ENCODE measurements around the gene PDCD7.
"Not testable (repeated sequence)": the region's sequence is repeated elsewhere in the genome, so short reads cannot be mapped to it uniquely, and the experiment has no call there.

PDCD7 gene, protein sequence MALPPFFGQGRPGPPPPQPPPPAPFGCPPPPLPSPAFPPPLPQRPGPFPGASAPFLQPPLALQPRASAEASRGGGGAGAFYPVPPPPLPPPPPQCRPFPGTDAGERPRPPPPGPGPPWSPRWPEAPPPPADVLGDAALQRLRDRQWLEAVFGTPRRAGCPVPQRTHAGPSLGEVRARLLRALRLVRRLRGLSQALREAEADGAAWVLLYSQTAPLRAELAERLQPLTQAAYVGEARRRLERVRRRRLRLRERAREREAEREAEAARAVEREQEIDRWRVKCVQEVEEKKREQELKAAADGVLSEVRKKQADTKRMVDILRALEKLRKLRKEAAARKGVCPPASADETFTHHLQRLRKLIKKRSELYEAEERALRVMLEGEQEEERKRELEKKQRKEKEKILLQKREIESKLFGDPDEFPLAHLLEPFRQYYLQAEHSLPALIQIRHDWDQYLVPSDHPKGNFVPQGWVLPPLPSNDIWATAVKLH

GRCh38 chr15:65133548-65134200, at the start of gene PDCD7:
PDCD7 (minus strand) TSS chr15:65133808; CDS start chr15:65133781, 27 bp downstream.
- Histone ChIP-seq H3K4me3 (ENCODE audit: low read depth, low read length) (peak within 1 kb of the TSS; percentile 80), H3K9me3 (ENCODE audit: severe bottlenecking) (peaks cover 8% of the 10 kb centered on the region), H3K27me3 (ENCODE audit: insufficient read depth, low read depth, severe bottlenecking) (no peaks in the 10 kb centered on the region), H3K36me3 (peaks cover 27% of the 10 kb centered on the region), H3K27ac (peak within 1 kb of the TSS; percentile 87)
- peak; percentile 88 for DNase-seq
- TF ChIP-seq, protein P1, sequence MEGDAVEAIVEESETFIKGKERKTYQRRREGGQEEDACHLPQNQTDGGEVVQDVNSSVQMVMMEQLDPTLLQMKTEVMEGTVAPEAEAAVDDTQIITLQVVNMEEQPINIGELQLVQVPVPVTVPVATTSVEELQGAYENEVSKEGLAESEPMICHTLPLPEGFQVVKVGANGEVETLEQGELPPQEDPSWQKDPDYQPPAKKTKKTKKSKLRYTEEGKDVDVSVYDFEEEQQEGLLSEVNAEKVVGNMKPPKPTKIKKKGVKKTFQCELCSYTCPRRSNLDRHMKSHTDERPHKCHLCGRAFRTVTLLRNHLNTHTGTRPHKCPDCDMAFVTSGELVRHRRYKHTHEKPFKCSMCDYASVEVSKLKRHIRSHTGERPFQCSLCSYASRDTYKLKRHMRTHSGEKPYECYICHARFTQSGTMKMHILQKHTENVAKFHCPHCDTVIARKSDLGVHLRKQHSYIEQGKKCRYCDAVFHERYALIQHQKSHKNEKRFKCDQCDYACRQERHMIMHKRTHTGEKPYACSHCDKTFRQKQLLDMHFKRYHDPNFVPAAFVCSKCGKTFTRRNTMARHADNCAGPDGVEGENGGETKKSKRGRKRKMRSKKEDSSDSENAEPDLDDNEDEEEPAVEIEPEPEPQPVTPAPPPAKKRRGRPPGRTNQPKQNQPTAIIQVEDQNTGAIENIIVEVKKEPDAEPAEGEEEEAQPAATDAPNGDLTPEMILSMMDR (IDR thresholded peaks at IDR 0.05; ENCODE audit: low read depth, low read length): no peak

DNA sequence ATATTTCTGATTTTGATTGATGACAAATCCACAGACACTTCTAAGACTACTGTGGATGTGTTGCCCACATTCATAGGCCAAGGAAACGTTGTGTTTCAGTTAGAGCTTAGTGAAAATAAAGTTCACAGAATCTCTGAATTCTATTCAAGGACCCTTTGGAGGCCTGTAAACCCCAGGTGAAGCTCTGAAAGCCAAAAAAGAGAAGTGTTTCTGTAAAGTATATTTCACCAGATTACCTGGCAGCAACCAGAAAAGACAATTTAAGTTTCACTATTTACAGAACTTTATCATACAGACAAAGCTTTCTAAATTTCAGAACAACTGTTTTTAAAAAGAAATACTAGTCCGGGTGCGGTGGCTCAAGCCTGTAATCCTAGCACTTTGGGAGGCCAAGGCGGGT, 48.9 kb upstream of the PDCD7 start:
- Histone ChIP-seq H3K27me3 (ENCODE audit: insufficient read depth, low read depth, severe bottlenecking) (no peaks in the 10 kb centered on the region), H3K4me3 (ENCODE audit: low read depth, low read length) (no peak overlapping the region), H3K27ac (no peak overlapping the region), H3K36me3 (peaks cover 22% of the 10 kb centered on the region), H3K9me3 (ENCODE audit: severe bottlenecking) (no peaks in the 10 kb centered on the region)
- no peak for DNase-seq
- TF ChIP-seq, protein P1 (IDR thresholded peaks at IDR 0.05; ENCODE audit: low read depth, low read length): no peak

GRCh38 chr15:65181582-65182353, 48.2 kb upstream of the PDCD7 start:
- H3K36me3 ChIP-seq: peaks cover 28% of the 10 kb centered on the region
- H3K9me3 ChIP-seq (ENCODE audit: severe bottlenecking); H3K27ac ChIP-seq; H3K4me3 ChIP-seq (ENCODE audit: low read depth, low read length); DNase-seq; H3K27me3 ChIP-seq (ENCODE audit: insufficient read depth, low read depth, severe bottlenecking): not testable (repeated sequence)

- Histone ChIP-seq H3K9me3 (ENCODE audit: severe bottlenecking) (no peaks in the 10 kb centered on the region), H3K4me3 (ENCODE audit: low read depth, low read length) (no peak overlapping the region), H3K36me3 (peaks cover 35% of the 10 kb centered on the region), H3K27ac (no peak overlapping the region), H3K27me3 (ENCODE audit: insufficient read depth, low read depth, severe bottlenecking) (no peaks in the 10 kb centered on the region)
- TF ChIP-seq, protein P1 (IDR thresholded peaks at IDR 0.05; ENCODE audit: low read depth, low read length): no peak
- no peak for DNase-seq
Measured at GRCh38 chr15:65180167-65180566, 46.6 kb upstream of the PDCD7 start.

- no peaks in the 10 kb centered on the region for H3K9me3 ChIP-seq (ENCODE audit: severe bottlenecking)
- DNase-seq: no peak
- H3K27me3 ChIP-seq (ENCODE audit: insufficient read depth, low read depth, severe bottlenecking): no peaks in the 10 kb centered on the region
- TF ChIP-seq, protein P1 (IDR thresholded peaks at IDR 0.05; ENCODE audit: low read depth, low read length): no peak
- peaks cover 45% of the 10 kb centered on the region for H3K36me3 ChIP-seq
- no peak overlapping the region for H3K27ac ChIP-seq
- H3K4me3 ChIP-seq (ENCODE audit: low read depth, low read length): no peak overlapping the region
Measured at GRCh38 chr15:65177901-65178300, 44.3 kb upstream of the PDCD7 start.

DNA sequence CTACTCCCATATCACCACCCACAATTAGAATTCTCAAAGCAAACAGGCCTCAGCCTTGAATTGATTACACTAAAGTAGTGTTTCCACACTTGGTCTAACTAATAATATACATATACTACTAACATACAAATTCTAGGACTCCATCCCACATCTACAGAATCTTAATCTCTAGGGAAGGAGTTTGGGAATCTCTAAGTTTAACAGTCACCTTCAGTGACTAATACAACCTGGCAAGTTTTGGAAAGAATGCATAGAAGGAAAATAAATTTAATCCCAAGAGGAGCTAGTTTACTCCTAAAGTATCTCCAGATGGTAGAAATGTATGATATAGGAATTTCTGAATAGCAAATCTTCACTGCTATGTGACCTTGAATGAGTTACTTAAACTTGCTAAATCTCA, 42.4 kb upstream of the PDCD7 start:
- no peak for DNase-seq
- TF ChIP-seq, protein P1 (IDR thresholded peaks at IDR 0.05; ENCODE audit: low read depth, low read length): no peak

More for the DNA sequence above, 42.4 kb upstream of the PDCD7 start:
- no peak overlapping the region for H3K4me3 ChIP-seq (ENCODE audit: low read depth, low read length)
- H3K36me3 ChIP-seq: peaks cover 56% of the 10 kb centered on the region
- no peaks in the 10 kb centered on the region for H3K9me3 ChIP-seq (ENCODE audit: severe bottlenecking)
- no peak overlapping the region for H3K27ac ChIP-seq
- H3K27me3 ChIP-seq (ENCODE audit: insufficient read depth, low read depth, severe bottlenecking): no peaks in the 10 kb centered on the region

Data from WERI-Rb-1 (cell line).